Measurements from ENCODE around the gene PHC3.

Gene PHC3

DNA sequence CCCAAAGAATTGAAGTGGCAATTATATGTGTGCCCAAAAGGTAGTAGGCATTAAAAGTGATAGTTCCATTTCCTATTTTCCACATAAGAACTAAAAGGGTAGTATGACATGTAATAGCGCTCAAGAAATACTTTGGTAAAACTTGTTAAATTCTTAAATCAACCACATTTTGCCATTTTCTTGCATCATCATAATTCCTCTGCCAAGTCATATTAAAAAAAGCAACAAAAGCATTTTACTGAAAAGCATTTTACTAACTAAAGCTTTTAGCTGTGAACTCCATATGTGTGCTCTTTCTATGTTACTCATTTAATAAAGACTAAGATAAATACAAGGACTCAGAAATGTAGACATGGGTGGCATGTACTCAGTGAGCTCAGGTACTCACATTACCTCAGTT, 73.6 kb downstream of the PHC3 start:
- Histone ChIP-seq H3K27me3 (ENCODE audit: insufficient read depth, poor library complexity, severe bottlenecking) (no peaks in the 10 kb centered on the region), H3K4me3 (replicated peaks; ENCODE audit: insufficient read depth, low read length) (no peak overlapping the region), H3K27ac (replicated peaks) (no peak overlapping the region)
- TF ChIP-seq POLR2AphosphoS5 (IDR thresholded peaks at IDR 0.05; ENCODE audit: low read depth): no peak
- TF ChIP-seq, protein P1, sequence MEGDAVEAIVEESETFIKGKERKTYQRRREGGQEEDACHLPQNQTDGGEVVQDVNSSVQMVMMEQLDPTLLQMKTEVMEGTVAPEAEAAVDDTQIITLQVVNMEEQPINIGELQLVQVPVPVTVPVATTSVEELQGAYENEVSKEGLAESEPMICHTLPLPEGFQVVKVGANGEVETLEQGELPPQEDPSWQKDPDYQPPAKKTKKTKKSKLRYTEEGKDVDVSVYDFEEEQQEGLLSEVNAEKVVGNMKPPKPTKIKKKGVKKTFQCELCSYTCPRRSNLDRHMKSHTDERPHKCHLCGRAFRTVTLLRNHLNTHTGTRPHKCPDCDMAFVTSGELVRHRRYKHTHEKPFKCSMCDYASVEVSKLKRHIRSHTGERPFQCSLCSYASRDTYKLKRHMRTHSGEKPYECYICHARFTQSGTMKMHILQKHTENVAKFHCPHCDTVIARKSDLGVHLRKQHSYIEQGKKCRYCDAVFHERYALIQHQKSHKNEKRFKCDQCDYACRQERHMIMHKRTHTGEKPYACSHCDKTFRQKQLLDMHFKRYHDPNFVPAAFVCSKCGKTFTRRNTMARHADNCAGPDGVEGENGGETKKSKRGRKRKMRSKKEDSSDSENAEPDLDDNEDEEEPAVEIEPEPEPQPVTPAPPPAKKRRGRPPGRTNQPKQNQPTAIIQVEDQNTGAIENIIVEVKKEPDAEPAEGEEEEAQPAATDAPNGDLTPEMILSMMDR (IDR thresholded peaks at IDR 0.05; ENCODE audit: insufficient read depth, low read length): no peak
- TF ChIP-seq, protein P2, sequence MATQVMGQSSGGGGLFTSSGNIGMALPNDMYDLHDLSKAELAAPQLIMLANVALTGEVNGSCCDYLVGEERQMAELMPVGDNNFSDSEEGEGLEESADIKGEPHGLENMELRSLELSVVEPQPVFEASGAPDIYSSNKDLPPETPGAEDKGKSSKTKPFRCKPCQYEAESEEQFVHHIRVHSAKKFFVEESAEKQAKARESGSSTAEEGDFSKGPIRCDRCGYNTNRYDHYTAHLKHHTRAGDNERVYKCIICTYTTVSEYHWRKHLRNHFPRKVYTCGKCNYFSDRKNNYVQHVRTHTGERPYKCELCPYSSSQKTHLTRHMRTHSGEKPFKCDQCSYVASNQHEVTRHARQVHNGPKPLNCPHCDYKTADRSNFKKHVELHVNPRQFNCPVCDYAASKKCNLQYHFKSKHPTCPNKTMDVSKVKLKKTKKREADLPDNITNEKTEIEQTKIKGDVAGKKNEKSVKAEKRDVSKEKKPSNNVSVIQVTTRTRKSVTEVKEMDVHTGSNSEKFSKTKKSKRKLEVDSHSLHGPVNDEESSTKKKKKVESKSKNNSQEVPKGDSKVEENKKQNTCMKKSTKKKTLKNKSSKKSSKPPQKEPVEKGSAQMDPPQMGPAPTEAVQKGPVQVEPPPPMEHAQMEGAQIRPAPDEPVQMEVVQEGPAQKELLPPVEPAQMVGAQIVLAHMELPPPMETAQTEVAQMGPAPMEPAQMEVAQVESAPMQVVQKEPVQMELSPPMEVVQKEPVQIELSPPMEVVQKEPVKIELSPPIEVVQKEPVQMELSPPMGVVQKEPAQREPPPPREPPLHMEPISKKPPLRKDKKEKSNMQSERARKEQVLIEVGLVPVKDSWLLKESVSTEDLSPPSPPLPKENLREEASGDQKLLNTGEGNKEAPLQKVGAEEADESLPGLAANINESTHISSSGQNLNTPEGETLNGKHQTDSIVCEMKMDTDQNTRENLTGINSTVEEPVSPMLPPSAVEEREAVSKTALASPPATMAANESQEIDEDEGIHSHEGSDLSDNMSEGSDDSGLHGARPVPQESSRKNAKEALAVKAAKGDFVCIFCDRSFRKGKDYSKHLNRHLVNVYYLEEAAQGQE (IDR thresholded peaks at IDR 0.05; ENCODE audit: insufficient replicate concordance, low read depth): no peak
- TF ChIP-seq SPI1 (IDR thresholded peaks at IDR 0.05; ENCODE audit: borderline replicate concordance, low read depth): no peak
- TF ChIP-seq GABPA (IDR thresholded peaks at IDR 0.05; ENCODE audit: low read depth): no peak
- DNase-seq (ENCODE audit: low read depth in 1 of 2, low spot score in 1 of 2): no peak

DNA sequence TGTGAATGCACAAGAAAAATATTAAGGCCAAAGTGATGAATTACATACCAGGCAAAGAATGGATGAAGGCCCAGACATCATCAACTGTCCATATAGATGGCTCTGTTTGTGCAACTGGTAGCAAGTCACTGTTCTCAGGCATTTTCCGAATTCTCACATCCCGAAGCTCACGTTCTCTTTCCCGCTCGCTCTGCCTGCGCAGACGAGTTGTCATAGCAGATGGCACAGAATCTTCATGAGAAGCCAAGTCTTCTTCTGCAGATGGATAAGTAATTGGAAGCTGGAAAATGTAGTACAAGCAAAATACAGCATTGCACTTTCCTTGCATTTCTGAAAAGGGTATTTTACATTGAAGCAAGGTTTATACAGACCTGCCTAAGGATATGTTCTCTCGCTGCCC, 79.1 kb downstream of the PHC3 start:
- Histone ChIP-seq H3K27me3 (ENCODE audit: insufficient read depth, poor library complexity, severe bottlenecking) (no peaks in the 10 kb centered on the region), H3K27ac (replicated peaks) (no peak overlapping the region), H3K4me3 (replicated peaks; ENCODE audit: insufficient read depth, low read length) (no peak overlapping the region)
- no peak for DNase-seq (ENCODE audit: low read depth in 1 of 2, low spot score in 1 of 2)
- TF ChIP-seq POLR2AphosphoS5 (IDR thresholded peaks at IDR 0.05; ENCODE audit: low read depth) (no peak), GABPA (IDR thresholded peaks at IDR 0.05; ENCODE audit: low read depth) (no peak)
- TF ChIP-seq, protein P2 (IDR thresholded peaks at IDR 0.05; ENCODE audit: insufficient replicate concordance, low read depth): no peak
- TF ChIP-seq, protein P1 (IDR thresholded peaks at IDR 0.05; ENCODE audit: insufficient read depth, low read length): no peak

DNA sequence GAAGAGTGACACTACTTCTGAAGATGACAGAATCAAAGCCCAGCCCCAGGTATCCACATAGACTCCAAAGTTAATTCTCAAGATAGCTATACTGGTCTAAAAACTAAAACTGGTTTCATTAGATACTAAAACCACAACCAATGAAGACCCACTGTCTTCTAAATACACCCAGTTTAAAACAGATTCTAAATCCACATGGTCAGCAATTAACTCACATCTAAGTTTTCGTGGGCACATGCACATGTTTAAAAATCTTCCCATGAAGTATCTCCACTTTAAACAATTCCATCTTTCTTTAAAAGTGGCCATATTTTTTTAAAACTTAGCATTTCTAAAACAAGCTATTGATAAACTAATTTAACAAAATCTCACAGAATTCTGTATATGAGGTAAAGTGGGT, 80.6 kb downstream of the PHC3 start:
- no peak for DNase-seq (ENCODE audit: low read depth in 1 of 2, low spot score in 1 of 2)
- TF ChIP-seq, protein P2 (IDR thresholded peaks at IDR 0.05; ENCODE audit: insufficient replicate concordance, low read depth): no peak
- TF ChIP-seq, protein P1 (IDR thresholded peaks at IDR 0.05; ENCODE audit: insufficient read depth, low read length): no peak
- TF ChIP-seq SPI1 (IDR thresholded peaks at IDR 0.05; ENCODE audit: borderline replicate concordance, low read depth): no peak
- TF ChIP-seq GABPA (IDR thresholded peaks at IDR 0.05; ENCODE audit: low read depth): no peak
- no peak for TF ChIP-seq POLR2AphosphoS5 (IDR thresholded peaks at IDR 0.05; ENCODE audit: low read depth)
- no peak overlapping the region for H3K4me3 ChIP-seq (replicated peaks; ENCODE audit: insufficient read depth, low read length)
- no peaks in the 10 kb centered on the region for H3K27me3 ChIP-seq (ENCODE audit: insufficient read depth, poor library complexity, severe bottlenecking)
- no peak overlapping the region for H3K27ac ChIP-seq (replicated peaks)

Measured in HL-60 (cell line).